OCI-LY3 (cell line): Measurements from ENCODE around the gene PICALM.
A peak's percentile ranks its signal among the peaks of the same experiment; 100 is the strongest.
"Not testable (repeated sequence)": the region's sequence is repeated elsewhere in the genome, so short reads cannot be mapped to it uniquely, and the experiment has no call there.

Source experiments
- H2AFZ ChIP-seq: fragments of 200-600, 300-600 bp; shearing (Covaris generic); 2 replicates; pipeline ENCODE4 v1.6.0; 2014; ENCODE audit warnings: antibody characterized with exemption, low read depth, low read length
- H3K27ac ChIP-seq: fragments of 200-600, 300-600 bp; sonication (generic); 2 replicates; pipeline ENCODE4 v1.5.1; 2014; ENCODE audit warnings: mild to moderate bottlenecking, low read length, moderate library complexity, mixed read lengths
- H3K27me3 ChIP-seq: fragments of 200-600, 300-600 bp; sonication (generic); 2 replicates; pipeline ENCODE4 v1.6.1; 2014; ENCODE audit warnings: low read depth, low read length, mixed read lengths
- H3K36me3 ChIP-seq: fragments of 200-600, 300-600 bp; sonication (generic); replicated peaks from 2 replicates; pipeline ENCODE3; 2014; ENCODE audit warnings: low read depth, low read length, mixed read lengths
- H3K4me1 ChIP-seq: fragments of 300-600, 200-600 bp; sonication (generic); 2 replicates; pipeline ENCODE4 v1.6.1; 2014; ENCODE audit warnings: low read length, mixed read lengths
- H3K4me2 ChIP-seq: fragments of 200-600, 300-600 bp; sonication (generic); 2 replicates; pipeline ENCODE4 v1.6.1; 2014; ENCODE audit warnings: low read length, mixed read lengths
- H3K4me3 ChIP-seq: fragments of 300-600, 200-600 bp; sonication (generic); 2 replicates; pipeline ENCODE4 v1.5.1; 2014; ENCODE audit warnings: antibody characterized with exemption, mild to moderate bottlenecking, low read length, moderate library complexity
- H3K79me2 ChIP-seq: fragments of 300-600, 200-600 bp; shearing (Covaris generic); 2 replicates; pipeline ENCODE4 v1.6.1; 2014; ENCODE audit warnings: mild to moderate bottlenecking, low read length, mixed read lengths
- H3K9ac ChIP-seq: fragments of 300-600, 200-600 bp; shearing (Covaris generic); 2 replicates; pipeline ENCODE4 v1.6.0; 2014; ENCODE audit warnings: mild to moderate bottlenecking, low read length, moderate library complexity
- H3K9me3 ChIP-seq: fragments of 200-600, 300-600 bp; shearing (Covaris generic); 2 replicates; pipeline ENCODE4 v1.6.1; 2014; ENCODE audit warnings: low read length, mixed read lengths; ENCODE audit not compliant: insufficient read depth
- H4K20me1 ChIP-seq: fragments of 200-600, 300-600 bp; sonication (generic); 2 replicates; pipeline ENCODE4 v1.6.1; 2016; ENCODE audit warnings: low read length, mixed read lengths; ENCODE audit not compliant: insufficient read depth
- EZH2phosphoT487 ChIP-seq: fragments of 200-600 bp; shearing (Covaris generic); IDR thresholded peaks from 2 replicates; pipeline ENCODE4 v1.6.1; 2018; ENCODE audit warnings: antibody characterized with exemption, mixed run types, low read depth
- TF ChIP-seq, protein P1 (sequence below): fragments of 200-600, 300-600 bp; sonication (generic); IDR thresholded peaks from 2 replicates; pipeline ENCODE4 v1.5.1; 2014; ENCODE audit warnings: antibody characterized with exemption, low read length, low read depth

Gene PICALM

DNA sequence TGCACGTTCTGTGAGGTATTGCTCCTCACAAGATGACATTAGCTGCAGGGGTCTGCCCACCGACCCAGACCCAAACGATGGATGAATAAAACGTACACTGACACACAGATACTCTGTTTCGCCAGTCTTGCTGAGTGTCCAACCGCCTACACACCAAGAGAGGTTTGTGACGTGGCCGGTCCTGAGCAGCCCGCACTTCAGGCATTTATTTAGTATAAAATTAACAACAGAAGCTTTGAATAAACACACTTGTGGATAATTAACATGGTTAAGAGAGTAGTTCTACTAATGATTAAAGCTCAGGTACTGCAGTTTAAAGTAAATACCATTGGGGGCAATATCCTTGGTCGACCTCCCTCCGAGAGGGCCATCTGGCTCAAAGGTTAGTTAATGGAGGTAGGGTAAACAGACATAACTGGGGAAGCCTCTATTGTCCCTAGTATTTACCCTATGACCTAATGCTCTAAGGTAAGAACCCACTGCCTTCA lies 138.0 kb downstream of the PICALM start:
- H3K4me3 ChIP-seq, result no peak overlapping the region
- H3K79me2 ChIP-seq, result no peaks in the 10 kb centered on the region
- H3K4me2 ChIP-seq, result no peak overlapping the region
- no peak overlapping the region for H3K27ac ChIP-seq
- H3K9me3 ChIP-seq, result no peaks in the 10 kb centered on the region
- H2AFZ ChIP-seq, result no peak overlapping the region
- H3K36me3 ChIP-seq, result no peaks in the 10 kb centered on the region
- H3K4me1 ChIP-seq, result no peaks in the 10 kb centered on the region
- no peak overlapping the region for H3K9ac ChIP-seq
- H3K27me3 ChIP-seq, result no peaks in the 10 kb centered on the region
- TF ChIP-seq, protein P1, sequence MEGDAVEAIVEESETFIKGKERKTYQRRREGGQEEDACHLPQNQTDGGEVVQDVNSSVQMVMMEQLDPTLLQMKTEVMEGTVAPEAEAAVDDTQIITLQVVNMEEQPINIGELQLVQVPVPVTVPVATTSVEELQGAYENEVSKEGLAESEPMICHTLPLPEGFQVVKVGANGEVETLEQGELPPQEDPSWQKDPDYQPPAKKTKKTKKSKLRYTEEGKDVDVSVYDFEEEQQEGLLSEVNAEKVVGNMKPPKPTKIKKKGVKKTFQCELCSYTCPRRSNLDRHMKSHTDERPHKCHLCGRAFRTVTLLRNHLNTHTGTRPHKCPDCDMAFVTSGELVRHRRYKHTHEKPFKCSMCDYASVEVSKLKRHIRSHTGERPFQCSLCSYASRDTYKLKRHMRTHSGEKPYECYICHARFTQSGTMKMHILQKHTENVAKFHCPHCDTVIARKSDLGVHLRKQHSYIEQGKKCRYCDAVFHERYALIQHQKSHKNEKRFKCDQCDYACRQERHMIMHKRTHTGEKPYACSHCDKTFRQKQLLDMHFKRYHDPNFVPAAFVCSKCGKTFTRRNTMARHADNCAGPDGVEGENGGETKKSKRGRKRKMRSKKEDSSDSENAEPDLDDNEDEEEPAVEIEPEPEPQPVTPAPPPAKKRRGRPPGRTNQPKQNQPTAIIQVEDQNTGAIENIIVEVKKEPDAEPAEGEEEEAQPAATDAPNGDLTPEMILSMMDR, result no peak
- no peak for TF ChIP-seq EZH2phosphoT487
- no peaks in the 10 kb centered on the region for H4K20me1 ChIP-seq

DNA sequence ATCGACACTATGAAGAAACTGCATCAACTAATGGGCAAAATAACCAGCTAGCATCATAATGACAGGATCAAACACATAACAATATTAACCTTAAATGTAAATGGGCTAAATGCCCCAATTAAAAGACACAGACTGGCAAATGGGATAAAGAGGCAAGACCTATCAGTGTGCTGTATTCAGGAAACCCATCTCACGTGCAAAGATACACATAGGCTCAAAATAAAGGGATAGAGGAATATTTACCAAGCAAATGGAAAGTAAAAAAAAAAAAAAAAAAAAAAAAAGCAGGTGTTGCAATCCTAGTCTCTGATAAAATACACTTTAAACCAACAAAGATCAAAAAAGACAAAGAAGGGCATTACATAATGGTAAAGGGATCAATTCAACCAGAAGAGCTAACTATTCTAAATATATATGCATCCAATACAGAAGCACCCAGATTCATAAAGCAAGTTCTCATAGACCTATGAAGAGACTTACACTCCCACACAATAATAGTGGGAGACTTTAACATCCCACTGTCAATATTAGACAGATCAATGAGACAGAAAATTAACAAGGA lies 142.2 kb downstream of the PICALM start:
- H3K36me3 ChIP-seq, H3K4me3 ChIP-seq, H3K79me2 ChIP-seq, H2AFZ ChIP-seq, H3K27ac ChIP-seq, H3K9ac ChIP-seq, H4K20me1 ChIP-seq, H3K27me3 ChIP-seq, H3K9me3 ChIP-seq, H3K4me2 ChIP-seq: not testable (repeated sequence)
- H3K4me1 ChIP-seq, result peaks cover 15% of the 10 kb centered on the region

DNA sequence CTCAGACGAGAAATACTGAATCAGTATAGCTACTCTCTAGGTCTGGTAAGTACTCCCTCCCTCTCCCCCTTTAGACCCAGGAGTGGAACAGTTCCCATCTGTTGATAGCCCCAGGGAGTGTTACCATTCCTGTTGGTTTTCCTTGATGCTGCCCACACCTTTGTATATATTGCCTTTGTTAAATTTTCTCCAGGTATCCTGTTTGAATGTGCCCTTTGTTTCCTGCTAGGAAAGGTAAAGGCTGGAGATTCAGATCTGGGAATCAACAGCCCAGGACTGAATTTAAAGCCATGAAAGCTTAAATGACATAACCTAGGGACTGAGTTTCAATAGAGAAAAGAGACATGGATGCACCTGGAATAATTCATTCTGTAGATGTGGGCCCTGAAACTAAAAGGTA lies 145.4 kb downstream of the PICALM start:
- H3K9me3 ChIP-seq, result no peaks in the 10 kb centered on the region
- no peaks in the 10 kb centered on the region for H3K79me2 ChIP-seq
- H3K36me3 ChIP-seq, result no peaks in the 10 kb centered on the region
- TF ChIP-seq, protein P1, result no peak
- no peak for TF ChIP-seq EZH2phosphoT487
- no peaks in the 10 kb centered on the region for H4K20me1 ChIP-seq
- no peak overlapping the region for H2AFZ ChIP-seq
- H3K9ac ChIP-seq, result no peak overlapping the region
- H3K27ac ChIP-seq, result no peak overlapping the region
- peaks cover 26% of the 10 kb centered on the region for H3K4me1 ChIP-seq
- H3K4me3 ChIP-seq, result no peak overlapping the region
- H3K4me2 ChIP-seq, result no peak overlapping the region
- no peaks in the 10 kb centered on the region for H3K27me3 ChIP-seq

DNA sequence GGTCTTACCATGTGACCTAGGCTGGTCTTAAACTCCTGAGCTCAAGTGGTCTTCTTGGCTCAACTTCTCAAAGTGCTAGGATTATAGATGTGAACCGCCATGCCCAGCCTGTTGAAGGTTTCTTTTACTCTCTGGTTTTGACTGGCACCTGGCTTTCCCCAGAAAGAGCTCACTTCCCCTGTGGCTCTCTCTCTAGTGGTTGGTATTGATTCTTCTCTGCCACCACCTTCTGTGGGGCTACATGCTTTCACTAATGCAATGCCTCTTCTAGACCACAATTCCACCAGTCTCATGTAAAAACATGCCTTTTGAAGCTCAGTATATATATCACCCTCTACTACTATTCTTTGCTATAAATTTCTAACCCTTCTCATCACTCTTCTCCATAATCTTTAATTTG lies 146.5 kb downstream of the PICALM start:
- peaks cover 26% of the 10 kb centered on the region for H3K4me1 ChIP-seq
- H3K36me3 ChIP-seq, result no peaks in the 10 kb centered on the region
- TF ChIP-seq, protein P1, result no peak
- TF ChIP-seq EZH2phosphoT487, result no peak
- peak overlapping the region; percentile 0; the same call in 1 of the 2 replicates for H3K4me3 ChIP-seq
- H3K27ac ChIP-seq, result peak overlapping the region; percentile 53
- no peak overlapping the region; the same call in 1 of the 2 replicates for H3K9ac ChIP-seq
- H4K20me1 ChIP-seq, result no peaks in the 10 kb centered on the region
- no peaks in the 10 kb centered on the region for H3K9me3 ChIP-seq
- H3K4me2 ChIP-seq, result peak overlapping the region; percentile 43
- H3K79me2 ChIP-seq, result no peaks in the 10 kb centered on the region
- H2AFZ ChIP-seq, result no peak overlapping the region
- no peaks in the 10 kb centered on the region for H3K27me3 ChIP-seq
